GM12878 (cell line): ENCODE measurements around the gene CHST8.

ENCODE experiments used
- CEBPB ChIP-seq, 2 experiments: fragments of 150-350 bp in 1 of 2; IDR thresholded peaks; 2 replicates each; pipeline ENCODE4 v1.6.1; 2012 to 2014; ENCODE audit warnings: low read depth in 2 of 2, low read length in 2 of 2, borderline replicate concordance in 1 of 2, inconsistent platforms in 1 of 2
- CTCF ChIP-seq, 3 experiments: IDR thresholded peaks in 2 of 3; conservative IDR thresholded peaks in 1 of 3; 2 replicates each; pipeline ENCODE4 v1.5.1; 2011; ENCODE audit warnings: low read depth in 3 of 3, low read length in 3 of 3, mild to moderate bottlenecking in 3 of 3, control low read depth in 2 of 3, moderate library complexity in 2 of 3, inconsistent platforms in 1 of 3, mixed read lengths in 1 of 3; ENCODE audit not compliant: control insufficient read depth in 2 of 3, insufficient read depth in 1 of 3; ENCODE audit errors: extremely low read depth in 1 of 3
- RAD21 ChIP-seq: IDR thresholded peaks from 2 replicates; pipeline ENCODE4 v1.6.1; 2011; ENCODE audit warnings: mild to moderate bottlenecking, low read depth, low read length, moderate library complexity; ENCODE audit not compliant: insufficient read depth
- RB1 ChIP-seq: fragments of 450-650 bp; formaldehyde crosslinking; IDR thresholded peaks from 2 replicates; pipeline ENCODE4 v1.6.1; 2017; ENCODE audit warnings: mild to moderate bottlenecking, borderline replicate concordance
- SIX5 ChIP-seq: IDR thresholded peaks from 2 replicates; pipeline ENCODE4 v1.6.1; 2011; ENCODE audit warnings: mild to moderate bottlenecking, low read depth, low read length, moderate library complexity; ENCODE audit not compliant: severe bottlenecking
- SMAD1 ChIP-seq: fragments of 450-650 bp; IDR thresholded peaks from 2 replicates; pipeline ENCODE4 v1.6.1; 2018; ENCODE audit warnings: mild to moderate bottlenecking, low read depth; ENCODE audit not compliant: partially characterized antibody

- TF ChIP-seq RB1 (no peak), CEBPB (IDR thresholded peaks at IDR 0.05; ENCODE audit: borderline replicate concordance in 1 of 2, low read depth in 2 of 2, low read length in 2 of 2) (no peak), CTCF (IDR thresholded peaks at IDR 0.05 in 2 of 3, conservative IDR thresholded peaks at IDR 0.05 in 1 of 3; ENCODE audit: control insufficient read depth in 2 of 3, extremely low read depth in 1 of 3, insufficient read depth in 1 of 3, low read depth in 3 of 3, low read length in 3 of 3) (no peak), SIX5 (no peak), SMAD1 (no peak), RAD21 (no peak)
Observed at GRCh38 chr19:33616346-33616745, 5.4 kb upstream of the CHST8 start.
